ENCODE measurements around the gene CHM. TPM values are rescaled to one million over a fixed set of nuclear protein-coding genes. Genes with fewer than 3 reads are reported as not detected.

Gene CHM
- total and polyA plus RNA-seq, 2 of the 8 experiments (the other 6 are each of a cell fraction or from before 2014, with no cell fraction given), result 8.6 to 15.5 TPM

DNA sequence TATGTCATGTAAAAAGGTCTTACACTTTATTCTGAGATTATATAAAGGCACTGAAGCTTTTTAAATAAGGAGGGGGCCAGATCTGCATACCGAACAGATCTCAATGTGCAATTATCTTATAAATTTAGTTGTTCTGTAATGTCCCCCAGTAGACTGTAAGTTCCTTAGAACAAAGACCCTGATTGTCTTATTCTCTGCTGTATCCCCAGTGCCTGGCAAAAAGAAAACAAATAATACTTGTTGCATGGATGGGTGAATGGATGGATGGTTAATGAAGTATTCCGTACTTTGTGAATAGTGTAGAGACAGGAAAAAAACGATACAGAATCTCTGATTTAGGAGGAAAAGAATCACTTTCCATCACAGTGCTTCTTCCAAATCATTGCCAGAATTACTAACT, 141.5 kb downstream of the CHM start:
- Histone ChIP-seq H3K79me1 (ENCODE audit: low read depth, low read length) (no peaks in the 10 kb centered on the region), H2AFZ (ENCODE audit: low read length) (no peak overlapping the region), H3K9ac (replicated peaks in 1 of 4; ENCODE audit: extremely low read depth in 1 of 4, low read depth in 3 of 4, low read length in 3 of 4) (no peak overlapping the region), H3K56ac (replicated peaks; ENCODE audit: insufficient read length, low read depth, low read length) (no peak overlapping the region), H4K8ac (ENCODE audit: extremely low read depth, insufficient read depth, low read length) (no peak overlapping the region), H2BK15ac (ENCODE audit: low read length) (no peak overlapping the region), H3K4me1 (replicated peaks in 1 of 4; ENCODE audit: control insufficient read depth in 3 of 4, insufficient read depth in 4 of 4, low read length in 3 of 4) (no peaks in the 10 kb centered on the region), H3K23ac (ENCODE audit: insufficient read length) (no peak overlapping the region), H3K4me3 (ENCODE audit: extremely low read depth in 1 of 4, insufficient read depth in 2 of 4, low read depth in 3 of 4, low read length in 4 of 4) (no peak overlapping the region), H2BK20ac (ENCODE audit: low read length) (no peak overlapping the region), H2BK12ac (ENCODE audit: low read depth, low read length) (no peak overlapping the region), H3K18ac (ENCODE audit: extremely low read depth, low read length) (no peak overlapping the region), H3K27ac (ENCODE audit: low read depth, low read length) (no peak overlapping the region), H4K91ac (replicated peaks; ENCODE audit: insufficient read length, low read length) (no peak overlapping the region), H4K20me1 (replicated peaks in 1 of 2; ENCODE audit: control insufficient read depth in 1 of 2, insufficient read depth in 2 of 2, low read length in 2 of 2) (no peaks in the 10 kb centered on the region), H3K9me3 (ENCODE audit: insufficient read depth in 2 of 2, low read depth in 1 of 2, low read length in 1 of 2) (no peaks in the 10 kb centered on the region), H3K27me3 (replicated peaks in 1 of 4; ENCODE audit: control insufficient read depth in 3 of 4, extremely low read depth in 1 of 4, insufficient read depth in 3 of 4, low read length in 3 of 4) (no peaks in the 10 kb centered on the region), H2BK120ac (replicated peaks; ENCODE audit: low read depth, low read length) (no peak overlapping the region), H3K36me3 (ENCODE audit: control insufficient read depth in 2 of 4, insufficient read depth in 4 of 4, low read length in 3 of 4) (no peaks in the 10 kb centered on the region), H2AK5ac (ENCODE audit: low read depth, low read length) (no peak overlapping the region), H3K4ac (replicated peaks; ENCODE audit: insufficient read length, low read depth, low read length) (no peak overlapping the region), H3K4me2 (ENCODE audit: insufficient read depth in 1 of 2, low read depth in 2 of 2, low read length in 2 of 2) (no peak overlapping the region), H3K79me2 (ENCODE audit: control insufficient read depth in 1 of 2, insufficient read depth in 2 of 2, low read length in 2 of 2) (no peaks in the 10 kb centered on the region), H2BK5ac (ENCODE audit: low read depth, low read length) (no peak overlapping the region), H3K23me2 (ENCODE audit: low read depth, low read length) (no peaks in the 10 kb centered on the region), H4K5ac (ENCODE audit: insufficient read length, low read depth, low read length) (no peak overlapping the region), H3K14ac (ENCODE audit: insufficient read length) (no peak overlapping the region)
- FAIRE-seq (no peak), DNase-seq (ENCODE audit: low read depth in 1 of 2, low spot score in 2 of 2) (no peak)
- no peak for TF ChIP-seq SP4 (IDR thresholded peaks at IDR 0.05; ENCODE audit: low read length)
- no peak for TF ChIP-seq FOSL1 (IDR thresholded peaks at IDR 0.05; ENCODE audit: insufficient read depth, low read depth, low read length)
- no peak for TF ChIP-seq BACH1 (IDR thresholded peaks at IDR 0.05; ENCODE audit: low read length)
- no peak for TF ChIP-seq CREB1 (IDR thresholded peaks at IDR 0.05)
- no peak for TF ChIP-seq MAFK (IDR thresholded peaks at IDR 0.05; ENCODE audit: low read depth, low read length)
- no peak for TF ChIP-seq ASH2L (IDR thresholded peaks at IDR 0.05; ENCODE audit: low read length)
- no peak for TF ChIP-seq TAF1 (IDR thresholded peaks at IDR 0.05; ENCODE audit: low read depth, low read length)
- no peak for TF ChIP-seq ZNF274 (IDR thresholded peaks at IDR 0.05; ENCODE audit: borderline replicate concordance, extremely low read depth, low read length)
- TF ChIP-seq, protein P1, sequence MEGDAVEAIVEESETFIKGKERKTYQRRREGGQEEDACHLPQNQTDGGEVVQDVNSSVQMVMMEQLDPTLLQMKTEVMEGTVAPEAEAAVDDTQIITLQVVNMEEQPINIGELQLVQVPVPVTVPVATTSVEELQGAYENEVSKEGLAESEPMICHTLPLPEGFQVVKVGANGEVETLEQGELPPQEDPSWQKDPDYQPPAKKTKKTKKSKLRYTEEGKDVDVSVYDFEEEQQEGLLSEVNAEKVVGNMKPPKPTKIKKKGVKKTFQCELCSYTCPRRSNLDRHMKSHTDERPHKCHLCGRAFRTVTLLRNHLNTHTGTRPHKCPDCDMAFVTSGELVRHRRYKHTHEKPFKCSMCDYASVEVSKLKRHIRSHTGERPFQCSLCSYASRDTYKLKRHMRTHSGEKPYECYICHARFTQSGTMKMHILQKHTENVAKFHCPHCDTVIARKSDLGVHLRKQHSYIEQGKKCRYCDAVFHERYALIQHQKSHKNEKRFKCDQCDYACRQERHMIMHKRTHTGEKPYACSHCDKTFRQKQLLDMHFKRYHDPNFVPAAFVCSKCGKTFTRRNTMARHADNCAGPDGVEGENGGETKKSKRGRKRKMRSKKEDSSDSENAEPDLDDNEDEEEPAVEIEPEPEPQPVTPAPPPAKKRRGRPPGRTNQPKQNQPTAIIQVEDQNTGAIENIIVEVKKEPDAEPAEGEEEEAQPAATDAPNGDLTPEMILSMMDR (IDR thresholded peaks at IDR 0.05; ENCODE audit: control extremely low read depth in 1 of 3, insufficient read depth in 1 of 3, low read depth in 1 of 3, low read length in 3 of 3), result no peak
- no peak for TF ChIP-seq BRCA1 (IDR thresholded peaks at IDR 0.05; ENCODE audit: low read depth, low read length)
- ChIA-PET POLR2A (ENCODE audit: partially characterized antibody) (no interaction called here), CTCF (ENCODE audit: partially characterized antibody) (no interaction called here)
- whole genome bisulfite sequencing, 2 experiments (ENCODE audit: extremely low coverage in 1 of 2, insufficient coverage in 1 of 2, insufficient read length in 1 of 2, insufficient replicate concordance in 2 of 2, low coverage in 1 of 2, low lambda C conversion rate in 2 of 2, missing lambda C conversion rate in 1 of 2), result 87% methylated on average over 3 of the region's 3 CpGs; no CpG with 5 or more reads in 1 of the 2 experiments
